ENCODE measurements around the gene SUN1. TPM values are rescaled to one million over a fixed set of nuclear protein-coding genes. Genes with fewer than 3 reads are reported as not detected.
A peak's percentile ranks its signal among the peaks of the same experiment; 100 is the strongest.
"Not testable (repeated sequence)": the region's sequence is repeated elsewhere in the genome, so short reads cannot be mapped to it uniquely, and the experiment has no call there.

SUN1 gene
- total RNA-seq, 4 donors from 2014 or later: 78.0 to 113 (median 105) TPM

DNA sequence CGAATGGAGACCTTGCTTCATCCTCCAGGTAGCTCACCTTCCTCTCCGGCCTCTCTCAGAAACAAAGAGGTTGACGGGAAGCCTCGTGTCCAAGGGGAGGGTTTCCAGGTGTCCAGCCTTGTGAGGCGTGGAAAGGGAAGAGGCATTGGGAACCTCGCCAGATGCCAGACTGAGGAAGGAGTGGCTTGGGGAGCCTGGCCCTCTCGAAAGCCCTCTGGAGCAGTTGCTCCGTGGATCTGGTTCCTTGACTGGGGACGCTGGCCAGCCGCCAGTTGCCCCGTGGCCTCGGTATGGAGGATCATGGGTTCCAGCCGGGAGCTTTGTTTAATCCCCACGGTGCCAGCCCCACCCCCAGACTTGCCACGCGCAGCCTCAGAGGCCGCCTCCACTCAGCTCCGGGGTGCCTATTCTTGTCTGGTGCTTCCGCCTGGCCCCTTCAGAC, 30.3 kb upstream of the SUN1 start:
- WGBS, 2 donors: 20% methylated on average over 1 to 2 of the region's 19 CpGs
- intact Hi-C loops (cut with DNase I): no loop called here
- no peaks in the 10 kb centered on the region for H3K9me3 ChIP-seq
- H3K27me3 ChIP-seq: no peaks in the 10 kb centered on the region
- H3K4me1 ChIP-seq: peaks cover 11 to 19% (median 18%) of the 10 kb centered on the region in 3 donors
- DNase-seq: no peak
- H3K36me3 ChIP-seq: no peaks in the 10 kb centered on the region
- TF ChIP-seq, protein P1, sequence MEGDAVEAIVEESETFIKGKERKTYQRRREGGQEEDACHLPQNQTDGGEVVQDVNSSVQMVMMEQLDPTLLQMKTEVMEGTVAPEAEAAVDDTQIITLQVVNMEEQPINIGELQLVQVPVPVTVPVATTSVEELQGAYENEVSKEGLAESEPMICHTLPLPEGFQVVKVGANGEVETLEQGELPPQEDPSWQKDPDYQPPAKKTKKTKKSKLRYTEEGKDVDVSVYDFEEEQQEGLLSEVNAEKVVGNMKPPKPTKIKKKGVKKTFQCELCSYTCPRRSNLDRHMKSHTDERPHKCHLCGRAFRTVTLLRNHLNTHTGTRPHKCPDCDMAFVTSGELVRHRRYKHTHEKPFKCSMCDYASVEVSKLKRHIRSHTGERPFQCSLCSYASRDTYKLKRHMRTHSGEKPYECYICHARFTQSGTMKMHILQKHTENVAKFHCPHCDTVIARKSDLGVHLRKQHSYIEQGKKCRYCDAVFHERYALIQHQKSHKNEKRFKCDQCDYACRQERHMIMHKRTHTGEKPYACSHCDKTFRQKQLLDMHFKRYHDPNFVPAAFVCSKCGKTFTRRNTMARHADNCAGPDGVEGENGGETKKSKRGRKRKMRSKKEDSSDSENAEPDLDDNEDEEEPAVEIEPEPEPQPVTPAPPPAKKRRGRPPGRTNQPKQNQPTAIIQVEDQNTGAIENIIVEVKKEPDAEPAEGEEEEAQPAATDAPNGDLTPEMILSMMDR (IDR thresholded peaks at IDR 0.05): no peak
- no peak for TF ChIP-seq POLR2A (IDR thresholded peaks at IDR 0.05)
- peak overlapping the region in 3 of 4 donors; percentile 21 to 47 (median 29) for H3K4me3 ChIP-seq
- peak overlapping the region; percentile 35 to 81 (median 63) for H3K27ac ChIP-seq

DNA sequence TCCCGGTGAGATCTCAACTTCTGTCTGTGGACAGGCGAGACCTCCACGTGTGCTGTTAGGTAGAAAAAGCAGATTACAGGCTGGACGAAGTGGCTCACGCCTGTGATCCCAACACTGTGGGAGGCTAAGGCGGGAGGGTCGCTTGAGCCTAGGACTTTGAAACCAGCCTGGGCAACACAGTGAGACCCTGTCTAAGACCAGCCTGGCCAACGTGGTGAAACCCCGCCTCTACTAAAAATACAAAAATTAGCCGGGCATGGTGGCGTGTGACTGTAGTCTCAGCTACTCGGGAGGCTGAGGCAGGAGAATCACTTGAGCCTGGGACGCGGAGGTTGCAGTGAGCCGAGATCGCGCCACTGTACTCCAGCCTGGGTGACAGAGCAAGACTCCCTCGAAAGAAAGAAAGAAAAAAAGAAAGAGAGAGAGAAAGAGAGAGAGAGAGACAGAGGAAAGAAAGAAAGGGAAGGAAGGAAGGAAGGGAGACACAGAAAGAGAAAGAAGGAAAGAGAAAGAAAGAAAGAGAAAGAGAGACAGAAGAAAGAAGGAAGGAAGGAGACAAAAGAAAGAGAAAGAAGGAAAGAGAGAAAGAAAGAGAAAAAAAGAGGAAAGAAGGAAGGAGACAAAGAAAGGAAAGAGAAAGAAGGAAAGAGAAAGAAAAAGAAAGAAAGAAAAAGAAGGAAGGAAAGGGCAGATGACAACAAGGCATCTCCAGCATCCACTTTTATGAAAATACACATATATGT, 29.6 kb upstream of the SUN1 start:
- no peak for TF ChIP-seq POLR2A (IDR thresholded peaks at IDR 0.05)
- H3K36me3 ChIP-seq: no peaks in the 10 kb centered on the region
- H3K27ac ChIP-seq: peak overlapping the region; percentile 35 to 81 (median 63)
- H3K4me3 ChIP-seq: peak overlapping the region in 3 of 4 donors; percentile 21 to 47 (median 29)
- no peak for DNase-seq
- H3K27me3 ChIP-seq: no peaks in the 10 kb centered on the region
- H3K4me1 ChIP-seq: peaks cover 11 to 19% (median 18%) of the 10 kb centered on the region in 3 donors
- 42 to 60% methylated on average over 12 to 15 of the region's 18 CpGs for WGBS, 2 donors
- H3K9me3 ChIP-seq: no peaks in the 10 kb centered on the region
- intact Hi-C loops (cut with DNase I): no loop called here

DNA sequence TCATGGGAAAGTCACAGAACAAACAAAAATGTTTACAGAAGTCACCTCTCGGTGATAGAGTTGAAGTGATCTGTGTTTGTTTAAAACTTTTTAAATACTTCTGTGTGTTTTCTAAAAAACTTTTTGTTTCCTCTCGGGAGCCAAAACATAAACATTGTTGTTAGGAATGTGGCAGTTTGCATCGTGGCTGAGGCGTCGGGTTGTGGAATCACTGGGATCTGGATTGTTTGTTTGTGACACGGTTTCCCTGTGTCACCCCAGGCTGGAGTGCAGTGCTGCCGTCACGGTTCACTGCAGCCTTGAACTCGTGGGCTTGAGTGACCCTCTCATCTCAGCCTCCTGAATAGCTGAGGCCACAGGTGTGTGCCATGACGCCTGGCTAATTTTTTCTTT, 29.0 kb upstream of the SUN1 start:
- Histone ChIP-seq H3K9me3 (no peaks in the 10 kb centered on the region), H3K27ac (peak overlapping the region in 2 of 4 donors; percentile 60 to 66), H3K4me3 (no peak overlapping the region), H3K27me3 (no peaks in the 10 kb centered on the region), H3K36me3 (no peaks in the 10 kb centered on the region), H3K4me1 (peaks cover 11 to 19% (median 18%) of the 10 kb centered on the region in 3 donors)
- intact Hi-C loops (cut with DNase I): no loop called here
- TF ChIP-seq, protein P1 (IDR thresholded peaks at IDR 0.05): no peak
- no peak for TF ChIP-seq POLR2A (IDR thresholded peaks at IDR 0.05)
- 65 to 67% methylated on average over 10 of the region's 10 CpGs for WGBS, 2 donors
- no peak for DNase-seq

DNA sequence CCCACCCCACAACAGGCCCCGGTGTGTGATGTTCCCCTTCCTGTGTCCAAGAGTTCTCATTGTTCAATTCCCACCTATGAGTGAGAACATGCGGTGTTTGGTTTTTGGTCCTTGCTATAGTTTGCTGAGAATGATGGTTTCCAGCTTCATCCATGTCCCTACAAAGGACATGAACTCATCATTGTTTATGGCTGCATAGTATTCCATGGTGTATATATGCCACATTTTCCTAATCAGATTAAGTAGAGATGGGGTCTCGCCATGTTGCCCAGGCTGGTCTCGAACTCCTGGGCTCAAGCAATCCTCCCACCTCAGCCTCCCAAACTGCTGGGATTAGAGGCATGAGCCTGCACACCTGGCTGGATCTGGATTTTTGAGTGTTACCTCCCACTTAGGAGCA, 28.5 kb upstream of the SUN1 start:
- H3K27me3 ChIP-seq, DNase-seq: not testable (repeated sequence)

DNA sequence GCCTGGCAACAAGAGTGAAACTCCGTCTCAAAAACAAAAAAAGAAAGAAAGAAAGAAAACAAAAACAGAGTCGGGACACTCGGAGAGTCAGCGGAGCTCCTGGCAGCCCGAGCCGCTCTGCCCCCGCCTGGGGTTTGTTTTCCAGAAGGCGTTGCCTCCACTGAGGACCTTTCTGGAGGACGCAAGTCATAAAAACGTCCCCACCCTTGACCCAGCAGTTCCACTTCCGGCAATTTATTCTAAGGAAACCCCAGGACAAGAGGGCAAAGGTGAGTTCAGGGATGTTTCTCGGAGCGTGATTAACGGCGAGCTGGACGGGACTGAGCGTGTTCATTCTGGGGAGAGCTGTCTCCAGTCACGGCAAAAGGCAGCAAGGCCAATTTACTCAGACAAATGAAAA, 27.0 kb upstream of the SUN1 start:
- no peak for DNase-seq
- 63 to 85% methylated on average over 10 to 17 of the region's 18 CpGs for WGBS, 2 donors
- H3K27ac ChIP-seq: peak overlapping the region in 3 of 4 donors; percentile 20 to 65 (median 65)
- no peaks in the 10 kb centered on the region for H3K9me3 ChIP-seq
- TF ChIP-seq POLR2A (IDR thresholded peaks at IDR 0.05): no peak
- TF ChIP-seq, protein P1 (IDR thresholded peaks at IDR 0.05): no peak
- peaks cover 11 to 19% (median 18%) of the 10 kb centered on the region in 3 donors for H3K4me1 ChIP-seq
- H3K4me3 ChIP-seq: no peak overlapping the region
- intact Hi-C loops (cut with DNase I): no loop called here
- no peaks in the 10 kb centered on the region for H3K36me3 ChIP-seq
- H3K27me3 ChIP-seq: no peaks in the 10 kb centered on the region

More for the DNA sequence above, 28.5 kb upstream of the SUN1 start:
- intact Hi-C loops (cut with DNase I); H3K36me3 ChIP-seq; H3K4me3 ChIP-seq; H3K27ac ChIP-seq; H3K9me3 ChIP-seq: not testable (repeated sequence)
- peaks cover 11 to 19% (median 18%) of the 10 kb centered on the region in 3 donors for H3K4me1 ChIP-seq
- 68 to 100% methylated on average over 2 to 3 of the region's 4 CpGs for WGBS, 2 donors
